AG20443 (cell line): ENCODE measurements around the gene CMSS1.
"Not testable (repeated sequence)": the region's sequence is repeated elsewhere in the genome, so short reads cannot be mapped to it uniquely, and the experiment has no call there.

Source experiments
- DNase-seq: peaks from one replicate; pipeline ENCODE4 v3.0.0; 2012; ENCODE audit warnings: low spot score, mixed read lengths

The CMSS1 gene

GRCh38 chr3:99818818-99819217, 1.2 kb downstream of the CMSS1 start:
- DNase-seq, result no peak

- no peak for DNase-seq
These were observed 6.4 kb downstream of the CMSS1 start for GRCh38 chr3:99823723-99824711.

GRCh38 chr3:99825004-99825640, 7.5 kb downstream of the CMSS1 start:
- DNase-seq, result peak; percentile 24

GRCh38 chr3:99829844-99830243, 12.2 kb downstream of the CMSS1 start:
- DNase-seq, result no peak

- DNase-seq, result no peak
These were observed 16.0 kb downstream of the CMSS1 start for GRCh38 chr3:99833617-99834205.

- DNase-seq, result no peak
These were observed 16.7 kb downstream of the CMSS1 start for GRCh38 chr3:99834211-99834957.

GRCh38 chr3:99836681-99837080, 19.0 kb downstream of the CMSS1 start:
- DNase-seq, result no peak

GRCh38 chr3:99837715-99838114, 20.1 kb downstream of the CMSS1 start:
- no peak for DNase-seq

- no peak for DNase-seq
These were observed 21.1 kb downstream of the CMSS1 start for GRCh38 chr3:99838755-99839154.

- DNase-seq, result no peak
These were observed 22.0 kb downstream of the CMSS1 start for GRCh38 chr3:99839613-99840012.

GRCh38 chr3:99841949-99842348, 24.3 kb downstream of the CMSS1 start:
- not testable (repeated sequence) for DNase-seq

- peak; percentile 47 for DNase-seq
These were observed 25.3 kb downstream of the CMSS1 start for GRCh38 chr3:99842826-99843589.

- no peak for DNase-seq
These were observed 26.1 kb downstream of the CMSS1 start for GRCh38 chr3:99843590-99844258.

GRCh38 chr3:99845331-99845730, 27.7 kb downstream of the CMSS1 start:
- no peak for DNase-seq

- no peak for DNase-seq
These were observed 28.3 kb downstream of the CMSS1 start for GRCh38 chr3:99845999-99846398.

- peak; percentile 57 for DNase-seq
These were observed 29.0 kb downstream of the CMSS1 start for GRCh38 chr3:99846477-99847160.

- no peak for DNase-seq
These were observed 30.8 kb downstream of the CMSS1 start for GRCh38 chr3:99848433-99848832.

- DNase-seq, result no peak
These were observed 32.9 kb downstream of the CMSS1 start for GRCh38 chr3:99850608-99851007.

- DNase-seq, result no peak
These were observed 34.3 kb downstream of the CMSS1 start for GRCh38 chr3:99851955-99852354.

GRCh38 chr3:99852851-99853250, 35.2 kb downstream of the CMSS1 start:
- no peak for DNase-seq
